ENCODE results near the gene NRG3.

- TF ChIP-seq CTCF (conservative IDR thresholded peaks at IDR 0.05 in 1 of 2, IDR thresholded peaks at IDR 0.05 in 1 of 2; ENCODE audit: low read depth in 1 of 2, low read length in 2 of 2): no peak
- no peak for TF ChIP-seq EZH2 (IDR thresholded peaks at IDR 0.05; ENCODE audit: low read length, missing control alignments)
These were observed 991.5 kb downstream of the NRG3 start for GRCh38 chr10:82866424-82867020.

Data from fibroblast of lung (primary cell).